Subcutaneous adipose tissue (tissue), 4 donors: ENCODE measurements around the gene TRPM6. TPM values are rescaled to one million over a fixed set of nuclear protein-coding genes. Genes with fewer than 3 reads are reported as not detected.

Source experiments
- CTCF ChIP-seq: fragments of 450-650 bp; IDR thresholded peaks from one replicate; pipeline ENCODE4 v1.5.1; 2016; ENCODE audit warnings: low read depth, mild to moderate bottlenecking, control low read depth, antibody characterized with exemption, moderate library complexity
- small RNA-seq: library from RNA; depleted of rRNA; stranded (forward); fragments of <200 nt; gene quantifications from one replicate; pipeline ENCODE3, GENCODE V24; 2016
- total RNA-seq, 4 donors: library from RNA; depleted of rRNA; stranded (reverse); fragments of >200 nt; gene quantifications; one replicate each; pipeline ENCODE4 v1.1.0, GENCODE V29; 2016

Gene TRPM6
- total RNA-seq, 4 donors from 2014 or later: 0.17 to 1.9 (median 1.2) TPM

DNA sequence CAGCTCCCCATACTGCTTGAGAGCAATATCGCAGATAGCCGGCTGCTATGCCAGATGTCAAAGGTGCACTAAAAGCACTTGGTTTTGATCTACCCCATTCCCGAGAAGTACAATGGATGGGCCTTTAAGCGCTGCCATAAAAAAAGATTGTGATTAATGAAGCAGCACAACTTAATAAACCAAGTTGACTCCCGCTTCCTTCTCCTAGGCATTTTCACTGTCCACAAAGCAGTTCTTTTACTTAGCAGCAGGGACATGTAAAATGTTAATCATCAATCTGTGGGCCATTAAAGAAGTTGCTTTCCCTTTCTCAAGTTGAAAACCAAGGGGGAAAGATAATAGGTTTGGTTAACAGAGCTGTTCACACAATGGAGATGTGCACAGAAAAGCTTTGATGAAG, 176.4 kb downstream of the TRPM6 start:
- no peak for TF ChIP-seq CTCF

- no peak for TF ChIP-seq CTCF
Observed at GRCh38 chr9:74697535-74697934, 190.2 kb downstream of the TRPM6 start.

DNA sequence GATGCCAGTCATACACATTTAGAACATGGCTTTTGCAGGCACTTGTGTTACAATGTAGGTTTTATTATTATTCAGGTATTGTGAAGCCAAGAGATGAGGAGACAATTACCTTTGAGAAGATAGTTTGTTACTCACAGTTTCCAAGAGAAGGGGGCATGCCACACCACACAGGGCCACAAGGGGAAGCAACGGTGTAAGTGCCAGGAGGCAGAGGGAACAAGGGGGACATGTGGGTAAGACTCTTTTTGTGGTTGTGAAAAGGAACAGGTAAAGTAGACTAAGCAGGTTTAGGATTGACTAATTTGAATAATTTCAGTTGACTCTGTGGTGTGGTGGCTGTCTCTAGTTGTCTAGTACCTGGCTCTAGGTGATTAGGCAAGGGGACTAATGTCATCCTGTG, 191.2 kb downstream of the TRPM6 start:
- TF ChIP-seq CTCF: no peak

GRCh38 chr9:74691058-74691457, 196.7 kb downstream of the TRPM6 start:
- TF ChIP-seq CTCF: no peak

GRCh38 chr9:74683322-74683721, 204.4 kb downstream of the TRPM6 start:
- TF ChIP-seq CTCF: no peak

DNA sequence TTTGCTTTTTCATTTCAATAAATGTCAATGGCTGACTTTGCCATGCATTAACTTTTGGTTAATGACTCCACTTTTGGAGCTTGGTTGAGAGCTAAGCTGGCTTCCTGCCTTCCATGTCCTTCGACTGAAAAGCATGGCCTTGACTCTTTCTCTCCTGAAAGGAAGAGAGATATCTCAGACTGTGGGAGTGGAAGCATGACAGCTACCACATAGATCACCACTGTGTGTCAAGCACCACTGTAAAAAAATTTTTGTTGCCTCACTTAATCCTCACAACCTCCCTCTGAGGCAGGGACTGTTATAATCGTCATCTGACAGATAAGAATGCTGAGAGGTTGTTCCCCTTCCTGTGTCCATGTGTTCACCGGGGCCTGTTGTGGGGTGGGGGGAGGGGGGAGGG, 205.8 kb downstream of the TRPM6 start:
- no peak for TF ChIP-seq CTCF

DNA sequence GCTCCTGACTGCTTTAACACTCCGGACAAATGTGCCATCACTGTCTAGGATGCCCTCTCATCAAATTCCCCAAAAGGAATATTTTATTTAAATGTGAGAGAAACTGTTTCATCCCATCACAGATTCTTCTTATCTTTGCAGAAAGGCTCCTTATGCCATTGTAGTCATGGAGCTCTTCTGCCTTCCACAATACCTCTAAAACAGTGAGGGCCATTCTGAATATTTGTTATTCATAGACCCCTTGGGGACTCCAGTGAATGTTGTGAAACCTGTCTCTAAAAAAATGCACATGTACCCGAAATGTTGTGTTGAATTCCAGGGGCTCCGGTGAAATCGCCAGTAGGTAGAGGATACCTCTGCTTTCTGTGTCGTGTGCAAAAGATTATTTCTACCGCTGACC, 213.6 kb downstream of the TRPM6 start:
- TF ChIP-seq CTCF: no peak

Small RNA genes within 50 kb of the gene (small RNA-seq; reads per million reads assigned to genes)
- not detected for gene RNU6-445P

Other genes with a start within 250 kb of the TRPM6 start
- gene C9orf40, start 65.0 kb upstream of the TRPM6 start, total RNA-seq: 1 to 10 TPM; 2.8 to 5.5 (median 4.1) TPM
- gene CARNMT1, start 140.4 kb upstream of the TRPM6 start, total RNA-seq: 10 to 100 TPM in 2 of 4 donors, 1 to 10 TPM in 2; 8.7 to 15.0 (median 11.4) TPM
- 10 to 100 TPM; 23.6 to 44.1 (median 29.3) TPM for gene NMRK1, start 200.2 kb upstream of the TRPM6 start, total RNA-seq
- gene OSTF1, start 200.6 kb upstream of the TRPM6 start, total RNA-seq: 10 to 100 TPM; 37.9 to 69.4 (median 42.4) TPM